ENCODE results near the gene KCTD15. TPM values are rescaled to one million over a fixed set of nuclear protein-coding genes. Genes with fewer than 3 reads are reported as not detected.

Gene KCTD15
- total RNA-seq, 1 experiment from 2014 or later: 59.9 TPM

- no peak overlapping the region for H3K18ac ChIP-seq (ENCODE audit: insufficient read length, low read depth, low read length)
- H2BK120ac ChIP-seq (ENCODE audit: low read depth, low read length, poor library complexity, severe bottlenecking): no peak overlapping the region
- H3K27me3 ChIP-seq (ENCODE audit: insufficient read depth, low read length): no peaks in the 10 kb centered on the region
- no peak overlapping the region for H3K9ac ChIP-seq (ENCODE audit: extremely low read depth, insufficient read length, low read length)
- H3K9me3 ChIP-seq (ENCODE audit: control insufficient read depth, low read depth, low read length): no peaks in the 10 kb centered on the region
- no peak overlapping the region for H3T11ph ChIP-seq (ENCODE audit: low read length)
- no CpG with 5 or more reads among the region's 3 CpGs for WGBS (ENCODE audit: extremely low coverage, insufficient read length, low lambda C conversion rate)
- H2BK15ac ChIP-seq (ENCODE audit: low read depth, low read length): no peak overlapping the region
- H4K91ac ChIP-seq (ENCODE audit: insufficient read length, low read depth, low read length): no peak overlapping the region
- no peak overlapping the region for H4K8ac ChIP-seq (replicated peaks; ENCODE audit: insufficient read length, low read depth, low read length)
- no peaks in the 10 kb centered on the region for H4K20me1 ChIP-seq (ENCODE audit: control insufficient read depth, insufficient read depth, insufficient read length)
- Mint-ChIP-seq H3K27ac (no peak overlapping the region), H3K27me3 (ENCODE audit: low read depth) (peaks cover 1% of the 10 kb centered on the region; the same call in 1 of the 2 replicates), H3K4me3 (no peak overlapping the region), H3K9me3 (no peaks in the 10 kb centered on the region), H3K4me1 (peaks cover 13 to 16% of the 10 kb centered on the region in 2 experiments), H3K36me3 (ENCODE audit: insufficient read depth in 1 of 3, low read depth in 3 of 3) (no peaks in the 10 kb centered on the region)
- no peaks in the 10 kb centered on the region for H3K4me1 ChIP-seq (ENCODE audit: insufficient read depth, low read length)
- no peak overlapping the region for H3K4ac ChIP-seq (ENCODE audit: low read depth, low read length)
- H3K79me2 ChIP-seq (ENCODE audit: insufficient read depth, low read length): no peaks in the 10 kb centered on the region
- no peak overlapping the region for H2BK20ac ChIP-seq (ENCODE audit: low read depth, low read length, poor library complexity, severe bottlenecking)
- H2AK5ac ChIP-seq (ENCODE audit: insufficient read length, low read length): no peak overlapping the region
- no peak overlapping the region for H3K56ac ChIP-seq (ENCODE audit: insufficient read length, low read depth, low read length)
- no peaks in the 10 kb centered on the region for H3K79me1 ChIP-seq (ENCODE audit: insufficient read depth, low read depth, low read length, poor library complexity, severe bottlenecking)
- no peak overlapping the region for H2AFZ ChIP-seq (ENCODE audit: low read length)
- no peak overlapping the region for H2BK12ac ChIP-seq (ENCODE audit: insufficient read length, low read depth, low read length)
- no peak overlapping the region for H2BK5ac ChIP-seq (ENCODE audit: insufficient read length, low read length)
- no peak for DNase-seq
- H3K23ac ChIP-seq (ENCODE audit: insufficient read length, low read depth, low read length): no peak overlapping the region
- H3K23me2 ChIP-seq (ENCODE audit: insufficient read length, low read depth, low read length, poor library complexity, severe bottlenecking): peaks cover 3% of the 10 kb centered on the region
- H3K4me2 ChIP-seq (ENCODE audit: insufficient read depth, insufficient read length, low read length): no peak overlapping the region
- H4K5ac ChIP-seq (ENCODE audit: insufficient read length, low read depth, low read length): peak overlapping the region; percentile 60
- H3K14ac ChIP-seq (ENCODE audit: insufficient read depth, low read length): no peak overlapping the region
- H3K27ac ChIP-seq (ENCODE audit: insufficient read length, low read depth, low read length): no peak overlapping the region
- TF ChIP-seq CTCF (conservative IDR thresholded peaks at IDR 0.05): no peak
Measured at GRCh38 chr19:33864311-33864850, 67.7 kb downstream of the KCTD15 start.

Measured in H9 (cell line).